IMR-90 (cell line): Measurements from ENCODE around the gene EMC9. TPM values are rescaled to one million over a fixed set of nuclear protein-coding genes. Genes with fewer than 3 reads are reported as not detected.

ENCODE experiments used
- ATAC-seq: fragments of 200-7000 bp; cut with Tn5 transposase; 2 replicates; pipeline ENCODE4 v1.9.1; 2020; ENCODE audit warnings: low read depth, mild to moderate bottlenecking, moderate library complexity
- BruUV-seq: library from RNA; stranded (reverse); fragments of 400-500 nt; replicated peaks from 2 replicates; lab custom pipeline; 2021; lab: Mats Ljungman, UMichigan
- CTCF ChIA-PET: fragments of 300-600 bp; formaldehyde crosslinking; extraction: SDS; loops from one replicate; lab custom pipeline; 2021; ENCODE audit warnings: antibody characterized with exemption; lab: Yijun Ruan, JAX
- POLR2A ChIA-PET: fragments of 300-600 bp; sonication (Branson Sonifier 250); formaldehyde crosslinking; loops from one replicate; lab custom pipeline; 2022; ENCODE audit warnings: antibody characterized with exemption; ENCODE audit not compliant: unreplicated experiment; lab: Charles Lee
- DNase-seq: peaks from one replicate; pipeline ENCODE4 v3.0.0; 2013
- H2AFZ ChIP-seq: replicated peaks from 2 replicates; pipeline ENCODE3; 2013; ENCODE audit warnings: low read length, mild to moderate bottlenecking; ENCODE audit not compliant: poor library complexity
- H2AK5ac ChIP-seq: 2 replicates; pipeline ENCODE4 v1.6.1; 2013; ENCODE audit warnings: low read depth, low read length, inconsistent platforms
- H2AK9ac ChIP-seq: replicated peaks from 2 replicates; pipeline ENCODE3; 2013; ENCODE audit warnings: mild to moderate bottlenecking, low read depth, low read length, moderate library complexity; ENCODE audit not compliant: poor library complexity
- H2BK120ac ChIP-seq: 2 replicates; pipeline ENCODE4 v1.6.1; 2013; ENCODE audit warnings: low read depth, low read length, inconsistent platforms
- H2BK15ac ChIP-seq: 3 replicates; pipeline ENCODE4 v1.6.1; 2013; ENCODE audit warnings: low read depth, low read length, inconsistent platforms
- H2BK20ac ChIP-seq: 2 replicates; pipeline ENCODE4 v1.6.1; 2013; ENCODE audit warnings: low read depth, mild to moderate bottlenecking, inconsistent platforms, low read length, moderate library complexity
- H2BK5ac ChIP-seq: 2 replicates; pipeline ENCODE4 v1.6.1; 2013; ENCODE audit warnings: mild to moderate bottlenecking, low read depth, low read length, inconsistent platforms; ENCODE audit not compliant: poor library complexity, severe bottlenecking
- H3K14ac ChIP-seq: replicated peaks from 2 replicates; pipeline ENCODE4 v1.6.1; 2013; ENCODE audit warnings: low read depth, low read length, inconsistent platforms
- H3K18ac ChIP-seq: 2 replicates; pipeline ENCODE4 v1.6.1; 2013; ENCODE audit warnings: low read depth, low read length, control low read depth
- H3K23ac ChIP-seq: 2 replicates; pipeline ENCODE4 v1.6.1; 2013; ENCODE audit warnings: low read depth, low read length, inconsistent platforms
- H3K27ac ChIP-seq: 2 replicates; pipeline ENCODE4 v1.5.1; 2013; ENCODE audit warnings: mild to moderate bottlenecking, control low read depth, low read length; ENCODE audit not compliant: insufficient read depth
- H3K27me3 ChIP-seq: 2 replicates; pipeline ENCODE4 v1.6.1; 2013; ENCODE audit warnings: low read length; ENCODE audit not compliant: control insufficient read depth, insufficient read depth
- H3K36me3 ChIP-seq: 2 replicates; pipeline ENCODE4 v1.6.1; 2013; ENCODE audit warnings: low read length, mixed read lengths; ENCODE audit not compliant: control insufficient read depth, insufficient read depth
- H3K4ac ChIP-seq: 2 replicates; pipeline ENCODE4 v1.6.1; 2013; ENCODE audit warnings: low read depth, low read length, inconsistent platforms
- H3K4me1 ChIP-seq: 2 replicates; pipeline ENCODE4 v1.6.1; 2013; ENCODE audit warnings: low read length, mixed read lengths; ENCODE audit not compliant: control insufficient read depth, insufficient read depth
- H3K4me2 ChIP-seq: 2 replicates; pipeline ENCODE4 v1.6.1; 2013; ENCODE audit warnings: low read depth, mild to moderate bottlenecking, control low read depth, low read length, moderate library complexity
- H3K4me3 ChIP-seq: 2 replicates; pipeline ENCODE4 v1.5.1; 2013; ENCODE audit warnings: low read depth, mild to moderate bottlenecking, control low read depth, low read length, moderate library complexity; ENCODE audit not compliant: insufficient read depth
- H3K56ac ChIP-seq: 2 replicates; pipeline ENCODE4 v1.6.1; 2013; ENCODE audit warnings: low read length, inconsistent platforms; ENCODE audit not compliant: insufficient read depth; ENCODE audit errors: extremely low read depth
- H3K79me1 ChIP-seq, 2 experiments: 2 replicates each; pipeline ENCODE4 v1.6.1; 2013; ENCODE audit warnings: low read length in 2 of 2, inconsistent platforms in 1 of 2, low read depth in 1 of 2
- H3K9ac ChIP-seq: 2 replicates; pipeline ENCODE4 v1.6.1; 2013; ENCODE audit warnings: low read depth, low read length, control low read depth
- H3K9me1 ChIP-seq: 2 replicates; pipeline ENCODE4 v1.6.1; 2013; ENCODE audit warnings: low read length, inconsistent platforms; ENCODE audit not compliant: insufficient read depth
- H3K9me3 ChIP-seq: 2 replicates; pipeline ENCODE4 v1.6.1; 2013; ENCODE audit warnings: low read length; ENCODE audit not compliant: control insufficient read depth, insufficient read depth
- H4K20me1 ChIP-seq: 2 replicates; pipeline ENCODE4 v1.6.1; 2013; ENCODE audit warnings: low read length, inconsistent platforms; ENCODE audit not compliant: insufficient read depth
- H4K5ac ChIP-seq: 2 replicates; pipeline ENCODE4 v1.6.1; 2013; ENCODE audit warnings: mild to moderate bottlenecking, low read depth, low read length, control low read depth
- H4K8ac ChIP-seq, 2 experiments: 2 replicates each; pipeline ENCODE4 v1.6.1; 2013; ENCODE audit warnings: low read depth in 2 of 2, low read length in 2 of 2, control low read depth in 1 of 2, inconsistent platforms in 1 of 2
- H4K91ac ChIP-seq: 2 replicates; pipeline ENCODE4 v1.6.1; 2013; ENCODE audit warnings: low read depth, low read length, inconsistent platforms; ENCODE audit not compliant: insufficient read depth
- FOS ChIP-seq: fragments of 150-350 bp; IDR thresholded peaks from 2 replicates; pipeline ENCODE4 v1.6.1; 2016; ENCODE audit warnings: low read depth, low read length
- MXI1 ChIP-seq: IDR thresholded peaks from 2 replicates; pipeline ENCODE4 v1.6.1; 2012; ENCODE audit warnings: low read depth, mild to moderate bottlenecking, low read length, moderate library complexity, borderline replicate concordance
- RCOR1 ChIP-seq: IDR thresholded peaks from 2 replicates; pipeline ENCODE4 v1.6.1; 2012; ENCODE audit warnings: mild to moderate bottlenecking, low read length, improper control_type of control experiment; ENCODE audit not compliant: insufficient replicate concordance
- WGBS, 2 experiments: methylation state at CpG; one replicate each; pipeline versions ENCODE4 v1.1.5 to v1.1.7; 2013; ENCODE audit warnings: missing lambda C conversion rate in 2 of 2; ENCODE audit not compliant: insufficient read length in 1 of 2; ENCODE audit errors: extremely low coverage in 2 of 2; 5-methylcytosine and 5-hydroxymethylcytosine counted together
- dilution Hi-C: fragments of 300-500 bp; cut with HindIII; formaldehyde crosslinking; loops from one replicate; pipeline ENCODE4 v1.14.3; 2018; ENCODE audit warnings: low sequenced_read_pairs; ENCODE audit not compliant: unreplicated experiment
- in situ Hi-C: fragments of 300-500 bp; cut with MboI; formaldehyde crosslinking; loops from 3 replicates; pipeline ENCODE4 v1.14.3; 2019; ENCODE audit warnings: low sequenced_read_pairs, inconsistent platforms, mixed read lengths
- intact Hi-C: fragments of 100-400 bp; cut with micrococcal nuclease; formaldehyde crosslinking; loops from 2 replicates; pipeline ENCODE4 v1.10.0; 2022
- polyA plus RNA-seq, 3 experiments: library from polyadenylated mRNA; depleted of rRNA; stranded (reverse); fragments of >200 nt; gene quantifications; 2 replicates each; pipeline ENCODE4 v1.2.3, GENCODE V29; 2012; ENCODE audit warnings: low replicate concordance in 1 of 3
- total RNA-seq: library from RNA; depleted of rRNA; stranded (reverse); fragments of >200 nt; gene quantifications from 2 replicates; pipeline ENCODE4 v1.2.3, GENCODE V29; 2012
- TF ChIP-seq, protein P1 (sequence below): fragments of 150-350 bp; IDR thresholded peaks from 2 replicates; pipeline ENCODE4 v1.6.1; 2017; ENCODE audit warnings: mild to moderate bottlenecking, antibody characterized with exemption, low read length, low read depth

Gene EMC9
- total and polyA plus RNA-seq, 2 of the 4 experiments (the other 2 are of a cell fraction): 15.1 to 19.2 TPM

DNA sequence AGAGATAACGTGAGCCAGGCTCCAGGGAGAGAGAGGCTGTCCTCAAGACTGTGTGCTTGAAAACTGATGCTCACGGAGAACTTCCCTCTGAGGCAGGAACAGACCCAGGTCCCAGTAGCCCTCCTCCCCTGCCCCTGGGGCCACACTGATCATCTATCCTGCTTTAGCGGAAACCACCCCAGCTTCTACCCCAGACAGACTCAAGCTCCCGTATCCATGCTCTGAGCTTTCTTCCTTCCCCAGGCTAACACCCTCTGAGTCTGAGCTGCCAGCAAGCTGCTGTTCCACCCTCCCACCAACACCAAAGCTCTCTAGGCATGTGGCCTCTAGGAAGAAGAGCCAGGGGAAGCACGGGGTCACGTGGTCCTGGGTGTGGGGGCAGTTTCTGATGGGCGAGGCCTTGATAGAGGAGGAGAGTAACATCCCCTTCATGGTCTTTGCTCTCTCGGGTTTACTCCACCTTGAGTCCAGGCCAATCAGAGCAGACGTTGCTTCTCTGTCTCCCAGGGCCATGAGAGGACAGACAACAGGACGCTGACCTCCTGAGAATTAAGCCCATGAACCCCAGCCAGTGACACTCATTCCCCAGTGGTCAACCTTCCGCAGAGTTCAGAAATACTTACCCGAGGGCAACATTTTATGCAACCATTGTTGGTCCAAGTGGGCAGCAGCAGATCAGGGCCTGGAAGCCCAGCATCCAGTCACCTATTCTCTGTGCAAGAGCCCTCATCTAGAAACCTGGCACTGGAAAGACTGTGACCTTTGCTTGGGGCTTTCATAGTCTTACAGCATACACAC lies 45.9 kb downstream of the EMC9 start:
- dilution Hi-C loops (no loop called here), intact Hi-C loops (no loop called here), in situ Hi-C loops (loop anchor here (10.0 kb wide), 1 partner anchor 121 kb away; no protein-coding TSS in a partner anchor)
- WGBS, 2 experiments: 75% methylated on average over 4 of the region's 12 CpGs; no CpG with 5 or more reads in 1 of the 2 experiments
- DNase-seq (peak; percentile 44), ATAC-seq (peak; percentile 1; the same call in 1 of the 2 replicates)
- H2AFZ ChIP-seq: peak overlapping the region; percentile 98
- H3K27me3 ChIP-seq: no peaks in the 10 kb centered on the region
- H4K20me1 ChIP-seq: peaks cover 19% of the 10 kb centered on the region; the same call in 1 of the 2 replicates
- H3K4me3 ChIP-seq: peak overlapping the region; percentile 72
- BruUV-seq: no TSS peak
- H3K79me1 ChIP-seq: peaks cover 16 to 36% of the 10 kb centered on the region in 2 experiments
- H2BK20ac ChIP-seq: no peak overlapping the region
- peak overlapping the region; percentile 26 for H2AK5ac ChIP-seq
- no peaks in the 10 kb centered on the region for H3K9me3 ChIP-seq
- H3K4ac ChIP-seq: peak overlapping the region; percentile 87
- peak overlapping the region; percentile 91 for H3K23ac ChIP-seq
- peak overlapping the region; percentile 93 for H3K14ac ChIP-seq
- peaks cover 8% of the 10 kb centered on the region for H3K4me1 ChIP-seq
- peak overlapping the region; percentile 91 for H3K9ac ChIP-seq
- CTCF ChIA-PET: interaction anchor here (0.8 to 3.4 kb wide), 4 partner anchors 11 to 59 kb away, joined by 3 to 15 read pairs (median 5); no protein-coding TSS in a partner anchor
- H2BK120ac ChIP-seq: no peak overlapping the region
- peak overlapping the region; percentile 46 for H4K91ac ChIP-seq
- H2BK15ac ChIP-seq: no peak overlapping the region
- peak overlapping the region; percentile 36 to 80; a peak in 3 of 4 replicates for H4K8ac ChIP-seq
- H3K27ac ChIP-seq: peak overlapping the region; percentile 73
- POLR2A ChIA-PET: no interaction called here
- peak overlapping the region; percentile 69 for H2BK5ac ChIP-seq
- peaks cover 13% of the 10 kb centered on the region for H3K9me1 ChIP-seq
- peak overlapping the region; percentile 99 for H2AK9ac ChIP-seq
- H3K4me2 ChIP-seq: peak overlapping the region; percentile 79
- H3K56ac ChIP-seq: peak overlapping the region; percentile 69; the same call in 1 of the 2 replicates
- peak overlapping the region; percentile 40; the same call in 1 of the 2 replicates for H3K18ac ChIP-seq
- H3K36me3 ChIP-seq: peaks cover 21% of the 10 kb centered on the region
- TF ChIP-seq RCOR1 (no peak), MXI1 (0 out of 2 replicates have a peak, but pooled peaks have one; percentile 28), FOS (no peak)
- TF ChIP-seq, protein P1, sequence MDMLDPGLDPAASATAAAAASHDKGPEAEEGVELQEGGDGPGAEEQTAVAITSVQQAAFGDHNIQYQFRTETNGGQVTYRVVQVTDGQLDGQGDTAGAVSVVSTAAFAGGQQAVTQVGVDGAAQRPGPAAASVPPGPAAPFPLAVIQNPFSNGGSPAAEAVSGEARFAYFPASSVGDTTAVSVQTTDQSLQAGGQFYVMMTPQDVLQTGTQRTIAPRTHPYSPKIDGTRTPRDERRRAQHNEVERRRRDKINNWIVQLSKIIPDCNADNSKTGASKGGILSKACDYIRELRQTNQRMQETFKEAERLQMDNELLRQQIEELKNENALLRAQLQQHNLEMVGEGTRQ: peak; percentile 85
- H4K5ac ChIP-seq: peak overlapping the region; percentile 20
